A673 (cell line): ENCODE results near the gene SPSB1. TPM values are rescaled to one million over a fixed set of nuclear protein-coding genes. Genes with fewer than 3 reads are reported as not detected.

Experiments
- BruUV-seq: library from RNA; stranded (reverse); fragments of 400-500 nt; replicated peaks from 2 replicates; lab custom pipeline; 2021; lab: Mats Ljungman, UMichigan
- CTCF ChIA-PET: fragments of 300-600 bp; sonication (Branson Sonifier 250); formaldehyde crosslinking; loops from one replicate; lab custom pipeline; 2022; ENCODE audit warnings: antibody characterized with exemption; lab: Charles Lee
- POLR2A ChIA-PET: fragments of 300-600 bp; sonication (Branson Sonifier 250); formaldehyde crosslinking; loops from one replicate; lab custom pipeline; 2022; ENCODE audit warnings: antibody characterized with exemption; ENCODE audit not compliant: low non-redundant PET; lab: Charles Lee
- DNase-seq: peaks from one replicate; pipeline ENCODE4 v3.0.0-alpha.2; 2015; ENCODE audit warnings: low spot score
- H3K27ac ChIP-seq: fragments of 200-600 bp; sonication (generic); 2 replicates; pipeline ENCODE4 v1.5.1; 2016; ENCODE audit warnings: mixed run types, low read depth, mild to moderate bottlenecking, mixed read lengths, antibody characterized with exemption, low read length; ENCODE audit not compliant: poor library complexity, severe bottlenecking
- H3K27me3 ChIP-seq: fragments of 200-600 bp; sonication (generic); replicated peaks from 2 replicates; pipeline ENCODE4 v1.6.1; 2017; ENCODE audit warnings: mixed run types, low read depth, mild to moderate bottlenecking, mixed read lengths, antibody characterized with exemption, low read length; ENCODE audit not compliant: insufficient read depth, poor library complexity
- H3K36me3 ChIP-seq: fragments of 200-600 bp; sonication (generic); 2 replicates; pipeline ENCODE4 v1.6.1; 2016; ENCODE audit warnings: mixed run types, mild to moderate bottlenecking, mixed read lengths, antibody characterized with exemption, low read length; ENCODE audit not compliant: insufficient read depth, poor library complexity, severe bottlenecking
- H3K4me1 ChIP-seq: fragments of 200-600 bp; sonication (generic); 2 replicates; pipeline ENCODE4 v1.6.1; 2017; ENCODE audit warnings: mixed run types, mild to moderate bottlenecking, mixed read lengths, antibody characterized with exemption, low read length; ENCODE audit not compliant: insufficient read depth, poor library complexity, severe bottlenecking
- H3K4me3 ChIP-seq: fragments of 200-600 bp; sonication (generic); 2 replicates; pipeline ENCODE4 v1.5.1; 2016; ENCODE audit warnings: low read depth, mixed run types, mild to moderate bottlenecking, mixed read lengths, low read length; ENCODE audit not compliant: poor library complexity, severe bottlenecking
- H3K9me3 ChIP-seq: fragments of 200-600 bp; sonication (generic); 2 replicates; pipeline ENCODE4 v1.6.1; 2016; ENCODE audit warnings: mixed run types, low read depth, mild to moderate bottlenecking, mixed read lengths, antibody characterized with exemption, low read length; ENCODE audit not compliant: poor library complexity, severe bottlenecking
- CTCF ChIP-seq: fragments of 300-800, 200-600 bp; sonication (generic); conservative IDR thresholded peaks from 2 replicates; pipeline ENCODE4 v1.5.1; 2017; ENCODE audit warnings: low read depth, mild to moderate bottlenecking, antibody characterized with exemption, low read length, moderate library complexity, mixed read lengths
- EZH2 ChIP-seq: fragments of 200-600 bp; sonication (generic); IDR thresholded peaks from 2 replicates; pipeline ENCODE4 v1.6.1; 2017; ENCODE audit warnings: borderline replicate concordance, low read depth, mild to moderate bottlenecking, mixed read lengths, antibody characterized with exemption, low read length; ENCODE audit not compliant: poor library complexity, severe bottlenecking
- intact Hi-C: fragments of 100-400 bp; cut with micrococcal nuclease; formaldehyde crosslinking; loops from one replicate; pipeline ENCODE4 v1.10.0; 2022; ENCODE audit not compliant: unreplicated experiment
- total RNA-seq: library from RNA; stranded (reverse); gene quantifications from 2 replicates; pipeline ENCODE4 v1.2.3, GENCODE V29; 2021

SPSB1 gene
- total RNA-seq, 1 experiment from 2014 or later: 11.8 TPM

- Histone ChIP-seq H3K9me3 (no peaks in the 10 kb centered on the region), H3K27ac (no peak overlapping the region), H3K4me1 (no peaks in the 10 kb centered on the region), H3K36me3 (no peaks in the 10 kb centered on the region), H3K4me3 (no peak overlapping the region), H3K27me3 (peaks cover 6% of the 10 kb centered on the region)
- no peak for DNase-seq
- POLR2A ChIA-PET: no interaction called here
- CTCF ChIA-PET: no interaction called here
- no peak for TF ChIP-seq EZH2
- no peak for TF ChIP-seq CTCF
- no TSS peak for BruUV-seq
- intact Hi-C loops: no loop called here
These were observed 126.2 kb downstream of the SPSB1 start for GRCh38 chr1:9418851-9419250.

Other genes starting within 250 kb of the SPSB1 start
- gene SLC2A5, start 223.3 kb upstream of the SPSB1 start, total RNA-seq: not detected in 2 replicates
- 0.34 and 0.87 TPM in 2 replicates for gene GPR157, start 163.8 kb upstream of the SPSB1 start, total RNA-seq
- gene H6PD, start 58.1 kb upstream of the SPSB1 start, total RNA-seq: 6.2 and 10.6 TPM in 2 replicates
- 14.1 and 15.0 TPM in 2 replicates for gene SLC25A33, start 246.6 kb downstream of the SPSB1 start, total RNA-seq